Measurements from ENCODE around the gene MYH2.

DNA sequence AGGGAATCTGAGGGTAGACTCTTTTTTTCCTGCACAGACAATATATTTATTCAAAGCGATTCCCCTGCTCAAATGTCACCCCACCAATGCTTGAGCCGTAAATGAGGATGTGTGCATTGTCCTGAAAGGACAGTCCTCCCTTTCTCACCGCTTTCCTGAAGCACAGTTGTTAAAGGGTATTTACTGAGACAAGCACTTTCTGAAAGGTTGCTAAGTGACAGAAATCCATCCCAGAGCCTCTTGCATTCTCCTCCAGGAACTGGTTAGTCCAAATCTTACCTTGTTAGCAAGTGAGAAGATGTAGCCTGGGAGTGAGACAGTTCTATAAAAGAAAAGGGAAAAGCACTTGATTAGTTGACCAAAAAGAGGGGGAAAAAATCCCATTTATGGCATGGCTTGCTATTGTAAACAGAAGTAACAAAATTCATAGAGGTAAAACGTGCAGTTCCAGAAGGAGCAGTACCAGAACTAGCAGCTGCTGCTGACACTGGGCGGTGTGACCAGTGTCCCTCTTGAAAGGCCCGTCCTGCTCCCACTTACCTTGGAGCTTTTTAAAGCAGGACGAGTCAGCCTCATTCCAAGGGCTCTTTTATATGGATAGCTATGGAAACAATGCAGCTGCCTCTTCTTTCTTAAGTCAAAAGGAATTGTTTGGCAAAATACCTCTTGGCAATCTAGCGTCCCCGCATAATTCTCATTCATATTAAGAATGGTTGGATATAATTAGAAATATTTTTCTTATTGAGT, at the start of gene MYH2:
- TF ChIP-seq, protein P1, sequence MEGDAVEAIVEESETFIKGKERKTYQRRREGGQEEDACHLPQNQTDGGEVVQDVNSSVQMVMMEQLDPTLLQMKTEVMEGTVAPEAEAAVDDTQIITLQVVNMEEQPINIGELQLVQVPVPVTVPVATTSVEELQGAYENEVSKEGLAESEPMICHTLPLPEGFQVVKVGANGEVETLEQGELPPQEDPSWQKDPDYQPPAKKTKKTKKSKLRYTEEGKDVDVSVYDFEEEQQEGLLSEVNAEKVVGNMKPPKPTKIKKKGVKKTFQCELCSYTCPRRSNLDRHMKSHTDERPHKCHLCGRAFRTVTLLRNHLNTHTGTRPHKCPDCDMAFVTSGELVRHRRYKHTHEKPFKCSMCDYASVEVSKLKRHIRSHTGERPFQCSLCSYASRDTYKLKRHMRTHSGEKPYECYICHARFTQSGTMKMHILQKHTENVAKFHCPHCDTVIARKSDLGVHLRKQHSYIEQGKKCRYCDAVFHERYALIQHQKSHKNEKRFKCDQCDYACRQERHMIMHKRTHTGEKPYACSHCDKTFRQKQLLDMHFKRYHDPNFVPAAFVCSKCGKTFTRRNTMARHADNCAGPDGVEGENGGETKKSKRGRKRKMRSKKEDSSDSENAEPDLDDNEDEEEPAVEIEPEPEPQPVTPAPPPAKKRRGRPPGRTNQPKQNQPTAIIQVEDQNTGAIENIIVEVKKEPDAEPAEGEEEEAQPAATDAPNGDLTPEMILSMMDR (IDR thresholded peaks at IDR 0.05), result no peak
- TF ChIP-seq POLR2AphosphoS5 (IDR thresholded peaks at IDR 0.05), result no peak
